Measurements from ENCODE around the gene CDKL2. TPM values are rescaled to one million over a fixed set of nuclear protein-coding genes. Genes with fewer than 3 reads are reported as not detected.

CDKL2 gene
- total RNA-seq = 1.2 and 3.6 TPM in 2 replicates

- H3K4me3 ChIP-seq (ENCODE audit: low read depth, low read length) = peak within 1 kb of the TSS; percentile 75
- TF ChIP-seq CTCF (conservative IDR thresholded peaks at IDR 0.05; ENCODE audit: low read depth, low read length) = no peak
- DNase-seq (ENCODE audit: low read depth) = no peak
These were observed at the start of gene CDKL2 for GRCh38 chr4:75630174-75630936. CDKL2 (minus strand) TSS chr4:75630528; CDS start chr4:75625988, 4,540 bp downstream.

GRCh38 chr4:75678965-75679364 lies 48.6 kb upstream of the CDKL2 start:
- H3K4me3 ChIP-seq (ENCODE audit: low read depth, low read length) = no peak overlapping the region
- no peak for DNase-seq (ENCODE audit: low read depth)
- no peak for TF ChIP-seq CTCF (conservative IDR thresholded peaks at IDR 0.05; ENCODE audit: low read depth, low read length)

GRCh38 chr4:75678473-75678872 lies 48.1 kb upstream of the CDKL2 start:
- TF ChIP-seq CTCF (conservative IDR thresholded peaks at IDR 0.05; ENCODE audit: low read depth, low read length) = no peak
- no peak overlapping the region for H3K4me3 ChIP-seq (ENCODE audit: low read depth, low read length)
- DNase-seq (ENCODE audit: low read depth) = no peak

GRCh38 chr4:75675004-75675531 lies 44.7 kb upstream of the CDKL2 start:
- no peak for TF ChIP-seq CTCF (conservative IDR thresholded peaks at IDR 0.05; ENCODE audit: low read depth, low read length)
- H3K4me3 ChIP-seq (ENCODE audit: low read depth, low read length) = no peak overlapping the region
- no peak for DNase-seq (ENCODE audit: low read depth)

- DNase-seq (ENCODE audit: low read depth) = no peak
- TF ChIP-seq CTCF (conservative IDR thresholded peaks at IDR 0.05; ENCODE audit: low read depth, low read length) = no peak
- peak overlapping the region; percentile 95 for H3K4me3 ChIP-seq (ENCODE audit: low read depth, low read length)
These were observed 43.6 kb upstream of the CDKL2 start for GRCh38 chr4:75673959-75674328.

GRCh38 chr4:75673027-75673958 lies 43.0 kb upstream of the CDKL2 start, which contains the start of gene G3BP2:
G3BP2 (minus strand) TSS chr4:75673411; CDS start chr4:75662025, 11,386 bp downstream.
- peak; percentile 87 for DNase-seq (ENCODE audit: low read depth)
- no peak for TF ChIP-seq CTCF (conservative IDR thresholded peaks at IDR 0.05; ENCODE audit: low read depth, low read length)
- H3K4me3 ChIP-seq (ENCODE audit: low read depth, low read length) = peak within 1 kb of the TSS; percentile 95

Data from epithelial cell of proximal tubule (primary cell).